ENCODE measurements around the gene CACTIN. TPM values are rescaled to one million over a fixed set of nuclear protein-coding genes. Genes with fewer than 3 reads are reported as not detected.

Gene CACTIN
- total RNA-seq, 2 experiments from 2014 or later: 25.8 to 25.9 TPM

DNA sequence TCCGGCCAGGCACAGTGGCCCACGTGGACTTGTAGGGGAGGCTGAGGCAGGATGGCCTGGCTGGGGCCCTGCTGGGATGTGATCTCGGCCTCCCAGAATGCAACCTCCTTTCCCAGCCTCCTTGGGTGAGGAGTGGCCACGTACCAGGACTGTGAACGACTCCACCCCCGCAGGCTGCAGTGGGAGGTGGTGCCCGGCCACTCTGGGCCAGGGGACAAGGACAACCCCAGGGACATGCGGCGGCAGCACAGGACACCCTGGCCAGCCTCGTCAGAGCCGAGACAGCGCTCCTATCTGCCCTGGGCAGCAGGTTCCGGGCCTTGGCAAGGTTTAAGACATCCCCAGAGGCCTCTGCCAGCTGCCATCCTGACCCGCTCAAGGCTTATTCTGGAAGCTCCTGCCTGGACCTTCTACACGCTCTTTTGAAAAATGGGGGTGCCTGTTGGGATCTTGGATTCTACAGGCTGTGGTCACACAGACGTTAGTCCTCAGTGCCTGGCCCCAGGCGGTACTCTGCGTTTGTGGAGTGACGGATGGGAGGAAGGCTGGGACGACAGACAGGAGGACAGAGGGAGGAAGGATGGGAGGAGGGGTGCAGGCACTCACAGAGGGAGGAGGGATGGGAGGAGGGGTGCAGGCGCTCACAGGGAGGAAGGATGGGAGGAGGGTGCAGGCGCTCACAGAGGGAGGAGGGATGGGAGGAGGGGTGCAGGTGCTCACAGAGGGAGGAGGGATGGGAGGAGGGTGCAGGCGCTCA, 19.9 kb upstream of the CACTIN start:
- H3K27me3 ChIP-seq (ENCODE audit: control insufficient read depth in 1 of 2, insufficient read depth in 2 of 2, low read length in 2 of 2): no peaks in the 10 kb centered on the region
- TF ChIP-seq, protein P1, sequence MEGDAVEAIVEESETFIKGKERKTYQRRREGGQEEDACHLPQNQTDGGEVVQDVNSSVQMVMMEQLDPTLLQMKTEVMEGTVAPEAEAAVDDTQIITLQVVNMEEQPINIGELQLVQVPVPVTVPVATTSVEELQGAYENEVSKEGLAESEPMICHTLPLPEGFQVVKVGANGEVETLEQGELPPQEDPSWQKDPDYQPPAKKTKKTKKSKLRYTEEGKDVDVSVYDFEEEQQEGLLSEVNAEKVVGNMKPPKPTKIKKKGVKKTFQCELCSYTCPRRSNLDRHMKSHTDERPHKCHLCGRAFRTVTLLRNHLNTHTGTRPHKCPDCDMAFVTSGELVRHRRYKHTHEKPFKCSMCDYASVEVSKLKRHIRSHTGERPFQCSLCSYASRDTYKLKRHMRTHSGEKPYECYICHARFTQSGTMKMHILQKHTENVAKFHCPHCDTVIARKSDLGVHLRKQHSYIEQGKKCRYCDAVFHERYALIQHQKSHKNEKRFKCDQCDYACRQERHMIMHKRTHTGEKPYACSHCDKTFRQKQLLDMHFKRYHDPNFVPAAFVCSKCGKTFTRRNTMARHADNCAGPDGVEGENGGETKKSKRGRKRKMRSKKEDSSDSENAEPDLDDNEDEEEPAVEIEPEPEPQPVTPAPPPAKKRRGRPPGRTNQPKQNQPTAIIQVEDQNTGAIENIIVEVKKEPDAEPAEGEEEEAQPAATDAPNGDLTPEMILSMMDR (IDR thresholded peaks at IDR 0.05): no peak
- H3K27ac ChIP-seq (ENCODE audit: low read depth in 1 of 2, low read length in 2 of 2): no peak overlapping the region
- ATAC-seq (ENCODE audit: poor library complexity) (no peak), DNase-seq (no peak)
- no peak overlapping the region for H3K4me3 ChIP-seq (ENCODE audit: low read length)
- no peaks in the 10 kb centered on the region for H3K4me1 Mint-ChIP-seq (ENCODE audit: low read depth)
- no peaks in the 10 kb centered on the region for H3K27me3 Mint-ChIP-seq
- no peak overlapping the region for H3K4me3 Mint-ChIP-seq
- no peaks in the 10 kb centered on the region for H3K9me3 ChIP-seq (ENCODE audit: control insufficient read depth in 1 of 2, insufficient read depth in 1 of 2, low read length in 2 of 2)
- intact Hi-C loops (cut with DNase I, micrococcal nuclease): no loop called here
- H3K27ac Mint-ChIP-seq: no peak overlapping the region
- H3K9me3 Mint-ChIP-seq: no peaks in the 10 kb centered on the region
- POLR2A ChIA-PET: no interaction called here
- peaks cover 34% of the 10 kb centered on the region for H3K36me3 ChIP-seq (ENCODE audit: insufficient read depth, low read length)
- CTCF ChIA-PET: no interaction called here
- no peaks in the 10 kb centered on the region for H3K4me1 ChIP-seq (ENCODE audit: insufficient read depth, low read length)
- peaks cover 7% of the 10 kb centered on the region for H3K36me3 Mint-ChIP-seq (ENCODE audit: low read depth)

DNA sequence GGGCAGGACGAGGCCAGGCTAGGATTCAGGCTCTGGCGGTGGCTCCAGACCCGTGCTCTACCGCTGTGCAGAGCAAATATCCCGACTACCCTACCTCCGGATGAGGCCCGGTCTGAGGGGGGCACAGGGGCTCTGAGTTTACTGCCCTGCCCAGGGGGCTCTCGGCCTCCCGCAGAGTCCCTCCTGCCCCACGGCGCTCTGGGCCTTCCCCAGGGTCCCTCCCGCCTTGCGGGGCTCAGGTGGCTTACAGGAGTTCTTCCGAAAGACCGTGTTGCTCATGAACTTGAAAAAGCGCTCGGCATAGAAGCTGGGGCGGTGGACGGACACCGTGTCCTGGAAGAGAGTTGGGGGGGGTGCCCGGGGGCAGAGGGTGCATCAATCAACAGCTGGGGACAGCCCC, 19.1 kb upstream of the CACTIN start:
- Mint-ChIP-seq H3K4me1 (ENCODE audit: low read depth) (no peaks in the 10 kb centered on the region), H3K36me3 (ENCODE audit: low read depth) (peaks cover 7% of the 10 kb centered on the region), H3K27me3 (no peaks in the 10 kb centered on the region), H3K4me3 (no peak overlapping the region), H3K9me3 (no peaks in the 10 kb centered on the region), H3K27ac (no peak overlapping the region)
- Histone ChIP-seq H3K9me3 (ENCODE audit: control insufficient read depth in 1 of 2, insufficient read depth in 1 of 2, low read length in 2 of 2) (no peaks in the 10 kb centered on the region), H3K27ac (ENCODE audit: low read depth in 1 of 2, low read length in 2 of 2) (no peak overlapping the region), H3K36me3 (ENCODE audit: insufficient read depth, low read length) (peaks cover 33% of the 10 kb centered on the region), H3K4me1 (ENCODE audit: insufficient read depth, low read length) (no peaks in the 10 kb centered on the region), H3K4me3 (ENCODE audit: low read length) (no peak overlapping the region), H3K27me3 (ENCODE audit: control insufficient read depth in 1 of 2, insufficient read depth in 2 of 2, low read length in 2 of 2) (no peaks in the 10 kb centered on the region)
- ATAC-seq (ENCODE audit: poor library complexity) (no peak), DNase-seq (no peak)
- intact Hi-C loops (cut with DNase I, micrococcal nuclease): no loop called here
- TF ChIP-seq, protein P1 (IDR thresholded peaks at IDR 0.05): no peak
- POLR2A ChIA-PET: no interaction called here
- CTCF ChIA-PET: no interaction called here

DNA sequence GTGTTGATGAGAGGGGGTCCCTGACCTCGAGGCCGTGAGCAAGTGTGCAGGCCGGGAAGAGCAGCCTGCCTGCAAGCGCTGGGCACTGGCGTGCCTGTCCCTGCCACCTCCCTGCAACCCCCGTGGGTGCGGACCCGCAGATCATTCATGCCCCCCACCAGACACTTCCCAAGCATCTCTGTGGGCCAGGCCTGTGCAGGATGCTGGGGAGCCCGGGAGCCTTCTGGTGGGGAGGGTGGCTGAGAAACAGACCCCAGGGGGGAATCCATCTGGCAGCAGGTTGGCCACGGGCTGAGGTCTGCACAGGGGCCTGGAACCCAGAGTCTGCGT, 18.4 kb upstream of the CACTIN start:
- TF ChIP-seq, protein P1 (IDR thresholded peaks at IDR 0.05): no peak
- Mint-ChIP-seq H3K27me3 (no peaks in the 10 kb centered on the region), H3K4me1 (ENCODE audit: low read depth) (no peaks in the 10 kb centered on the region), H3K36me3 (ENCODE audit: low read depth) (peaks cover 9% of the 10 kb centered on the region), H3K27ac (no peak overlapping the region), H3K4me3 (no peak overlapping the region), H3K9me3 (no peaks in the 10 kb centered on the region)
- DNase-seq: no peak
- Histone ChIP-seq H3K36me3 (ENCODE audit: insufficient read depth, low read length) (peaks cover 27% of the 10 kb centered on the region), H3K4me1 (ENCODE audit: insufficient read depth, low read length) (no peaks in the 10 kb centered on the region), H3K9me3 (ENCODE audit: control insufficient read depth in 1 of 2, insufficient read depth in 1 of 2, low read length in 2 of 2) (no peaks in the 10 kb centered on the region), H3K27ac (ENCODE audit: low read depth in 1 of 2, low read length in 2 of 2) (no peak overlapping the region), H3K4me3 (ENCODE audit: low read length) (no peak overlapping the region), H3K27me3 (ENCODE audit: control insufficient read depth in 1 of 2, insufficient read depth in 2 of 2, low read length in 2 of 2) (no peaks in the 10 kb centered on the region)
- ChIA-PET POLR2A (no interaction called here), CTCF (no interaction called here)
- intact Hi-C loops (cut with DNase I, micrococcal nuclease): no loop called here
- no peak for ATAC-seq (ENCODE audit: poor library complexity)
